HEK293 (cell line): ENCODE measurements around the gene SUPT3H.

Source experiments
- CTCF ChIP-seq: fragments of 450-650 bp; formaldehyde crosslinking; IDR thresholded peaks from 2 replicates; pipeline ENCODE4 v1.5.1; 2016; ENCODE audit warnings: missing biosample characterization, missing genetic modification characterization
- HIC1 ChIP-seq: fragments of 450-650 bp; formaldehyde crosslinking; IDR thresholded peaks from 2 replicates; pipeline ENCODE4 v1.5.1; 2016; ENCODE audit warnings: missing biosample characterization, missing genetic modification characterization
- REST ChIP-seq: fragments of 450-650 bp; formaldehyde crosslinking; IDR thresholded peaks from 2 replicates; pipeline ENCODE4 v1.5.1; 2016; ENCODE audit warnings: missing biosample characterization, missing genetic modification characterization
- TCF7L2 ChIP-seq: IDR thresholded peaks from 2 replicates; pipeline ENCODE4 v1.6.1; 2011; ENCODE audit warnings: low read depth, mild to moderate bottlenecking, inconsistent platforms, low read length, moderate library complexity, borderline replicate concordance
- ZBTB1 ChIP-seq: fragments of 450-650 bp; formaldehyde crosslinking; IDR thresholded peaks from 2 replicates; pipeline ENCODE4 v1.5.1; 2016; ENCODE audit warnings: missing biosample characterization, missing genetic modification characterization
- ZBTB7A ChIP-seq: fragments of 450-650 bp; formaldehyde crosslinking; IDR thresholded peaks from 2 replicates; pipeline ENCODE4 v1.5.1; 2016; ENCODE audit warnings: low read depth, missing biosample characterization, missing genetic modification characterization
- ZNF114 ChIP-seq: fragments of 450-650 bp; formaldehyde crosslinking; IDR thresholded peaks from 2 replicates; pipeline ENCODE4 v1.5.0; 2017; ENCODE audit warnings: missing biosample characterization, missing genetic modification characterization
- ZNF274 ChIP-seq, 2 experiments: fragments of 200-500 bp in 1 of 2; fragments of 450-650 bp in 1 of 2; sonication (Bioruptor generic) in 1 of 2; formaldehyde crosslinking in 1 of 2; IDR thresholded peaks; 2 replicates each; pipeline versions ENCODE4 v1.5.1 to v1.6.1; 2014 to 2016; ENCODE audit warnings: borderline replicate concordance in 1 of 2, inconsistent platforms in 1 of 2, low read length in 1 of 2, missing biosample characterization in 1 of 2, missing genetic modification characterization in 1 of 2
- ZNF433 ChIP-seq: fragments of 450-650 bp; formaldehyde crosslinking; IDR thresholded peaks from 2 replicates; pipeline ENCODE4 v1.5.1; 2016; ENCODE audit warnings: missing biosample characterization, missing genetic modification characterization, low read depth
- ZNF544 ChIP-seq: fragments of 450-650 bp; formaldehyde crosslinking; IDR thresholded peaks from 2 replicates; pipeline ENCODE4 v1.5.0; 2017; ENCODE audit warnings: missing biosample characterization, missing genetic modification characterization

GRCh38 chr6:44828780-44829179, 549.0 kb downstream of the SUPT3H start:
- no peak for TF ChIP-seq ZNF544 (tag by site-specific recombination)
- TF ChIP-seq CTCF: no peak
- TF ChIP-seq ZNF433 (tag by site-specific recombination): no peak
- no peak for TF ChIP-seq ZNF114 (tag by site-specific recombination)
- no peak for TF ChIP-seq ZBTB7A (tag by site-specific recombination)
- TF ChIP-seq ZNF274 (IDR thresholded peaks at IDR 0.05; ENCODE audit: low read length): no peak
- no peak for TF ChIP-seq ZNF274 (tag by site-specific recombination; IDR thresholded peaks at IDR 0.05; ENCODE audit: borderline replicate concordance)
- no peak for TF ChIP-seq TCF7L2
- TF ChIP-seq HIC1 (tag by site-specific recombination): no peak
- TF ChIP-seq REST (tag by site-specific recombination): no peak
- TF ChIP-seq ZBTB1 (tag by site-specific recombination): no peak
